Breast epithelium (tissue), 4 donors: ENCODE data around the gene CCNG2. TPM values are rescaled to one million over a fixed set of nuclear protein-coding genes. Genes with fewer than 3 reads are reported as not detected.

Source experiments
- DNase-seq, 2 donors: peaks; one replicate each; pipeline ENCODE4 v3.0.0-alpha.2; 2019; ENCODE audit warnings: low spot score in 2 of 2
- H3K27ac ChIP-seq, 2 donors: fragments of 200-600 bp; sonication (generic) in 1 of 2; one replicate each; pipeline ENCODE4 v1.5.1; 2016 to 2019; ENCODE audit warnings: mild to moderate bottlenecking in 1 of 2
- H3K27me3 ChIP-seq, 2 donors: fragments of 200-600 bp; sonication (generic) in 1 of 2; one replicate each; pipeline versions ENCODE4 v1.5.1 to v1.6.0; 2017 to 2019; ENCODE audit warnings: control low read depth in 1 of 2, mild to moderate bottlenecking in 1 of 2
- H3K36me3 ChIP-seq: fragments of 200-600 bp; one replicate; pipeline ENCODE4 v1.5.1; 2019
- H3K4me1 ChIP-seq, 2 donors: fragments of 200-600 bp; sonication (generic); one replicate each; pipeline ENCODE4 v1.5.1; 2016 to 2019; ENCODE audit warnings: control low read depth in 1 of 2
- H3K4me3 ChIP-seq, 3 donors: fragments of 200-600 bp; sonication (generic); 1 replicate in 2 of 3; 2 replicates in 1 of 3; pipeline ENCODE4 v1.5.1; 2016 to 2019; ENCODE audit warnings: mild to moderate bottlenecking in 3 of 3, moderate library complexity in 2 of 3
- H3K9me3 ChIP-seq, 2 donors: fragments of 200-600 bp; sonication (generic) in 1 of 2; one replicate each; pipeline ENCODE4 v1.5.1; 2016 to 2019; ENCODE audit warnings: control low read depth in 1 of 2
- CTCF ChIP-seq, 3 donors: fragments of 450-650 bp; IDR thresholded peaks; one replicate each; pipeline ENCODE4 v1.5.1; 2016 to 2017; ENCODE audit warnings: antibody characterized with exemption in 3 of 3, mild to moderate bottlenecking in 3 of 3, moderate library complexity in 3 of 3
- POLR2A ChIP-seq: fragments of 450-650 bp; IDR thresholded peaks from one replicate; pipeline ENCODE4 v1.6.1; 2016; ENCODE audit warnings: antibody characterized with exemption, mild to moderate bottlenecking, moderate library complexity
- POLR2AphosphoS5 ChIP-seq, 3 donors: sonication (generic); formaldehyde crosslinking; IDR thresholded peaks; one replicate each; pipeline ENCODE4 v1.6.1; 2017; ENCODE audit warnings: antibody characterized with exemption in 3 of 3
- intact Hi-C: fragments of 100-400 bp; cut with DNase I; formaldehyde crosslinking; loops from one replicate; pipeline ENCODE4 v1.15.1; 2023; ENCODE audit warnings: low total_unique reads
- total RNA-seq, 3 donors: library from RNA; depleted of rRNA; stranded (reverse); fragments of >200 nt; gene quantifications; one replicate each; pipeline ENCODE4 v1.1.0, GENCODE V29; 2016

The CCNG2 gene
- total RNA-seq, 3 donors from 2014 or later = 74.1 to 111 (median 107) TPM

DNA sequence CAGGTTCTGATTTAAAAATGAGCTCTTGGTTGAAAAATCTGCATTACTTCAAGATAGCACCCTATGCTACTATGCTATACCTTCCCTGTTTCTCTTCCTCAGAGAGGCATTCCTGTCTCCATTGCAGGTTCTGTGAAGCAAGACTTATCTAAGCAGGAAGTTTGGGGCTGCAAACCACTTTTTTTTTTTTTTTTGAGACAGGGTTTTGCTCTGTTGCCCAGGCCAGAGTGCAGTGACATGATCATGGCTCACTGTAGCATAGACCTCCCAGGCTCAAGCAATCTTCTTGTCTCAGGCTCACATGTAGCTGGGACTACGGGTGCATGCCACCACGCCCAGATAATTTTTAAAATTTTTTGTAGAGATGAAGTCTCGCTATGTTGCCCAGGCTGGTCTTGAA, 4.0 kb upstream of the CCNG2 start:
- no peaks in the 10 kb centered on the region for H3K36me3 ChIP-seq
- no peak overlapping the region for H3K4me3 ChIP-seq
- no peaks in the 10 kb centered on the region for H3K27me3 ChIP-seq
- H3K27ac ChIP-seq = no peak overlapping the region
- intact Hi-C loops = no loop called here
- no peaks in the 10 kb centered on the region for H3K4me1 ChIP-seq
- no peak for TF ChIP-seq POLR2A
- TF ChIP-seq POLR2AphosphoS5 (IDR thresholded peaks at IDR 0.05) = no peak
- TF ChIP-seq CTCF (IDR thresholded peaks at IDR 0.05) = no peak
- H3K9me3 ChIP-seq = no peaks in the 10 kb centered on the region
- DNase-seq = no peak

DNA sequence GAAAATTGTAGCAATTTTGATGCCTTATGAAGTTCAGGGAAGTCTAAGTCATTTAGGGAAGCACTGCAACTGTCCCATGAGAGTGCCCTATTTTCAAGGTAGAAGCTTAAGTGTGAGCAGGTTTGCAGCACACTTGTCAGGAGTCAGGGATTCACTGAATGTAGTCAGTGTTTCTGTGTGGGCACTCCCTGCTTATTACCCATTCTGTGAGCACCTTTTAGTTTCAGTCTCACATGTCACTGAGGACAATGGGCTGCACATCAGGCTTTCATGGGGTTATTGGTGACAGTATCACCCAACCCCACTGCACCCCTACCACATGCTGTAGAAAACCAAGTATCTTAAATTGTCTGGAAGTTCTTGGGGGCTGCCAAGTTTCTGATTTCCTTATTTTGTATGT, 2.9 kb upstream of the CCNG2 start:
- TF ChIP-seq POLR2AphosphoS5 (IDR thresholded peaks at IDR 0.05) (no peak), CTCF (IDR thresholded peaks at IDR 0.05) (no peak), POLR2A (no peak)
- DNase-seq = no peak
- Histone ChIP-seq H3K9me3 (no peaks in the 10 kb centered on the region), H3K27ac (peak overlapping the region; percentile 14 to 16), H3K4me1 (peaks cover 0 to 5% of the 10 kb centered on the region in 2 donors), H3K36me3 (peaks cover 2% of the 10 kb centered on the region), H3K4me3 (no peak overlapping the region), H3K27me3 (no peaks in the 10 kb centered on the region)
- intact Hi-C loops = no loop called here

DNA sequence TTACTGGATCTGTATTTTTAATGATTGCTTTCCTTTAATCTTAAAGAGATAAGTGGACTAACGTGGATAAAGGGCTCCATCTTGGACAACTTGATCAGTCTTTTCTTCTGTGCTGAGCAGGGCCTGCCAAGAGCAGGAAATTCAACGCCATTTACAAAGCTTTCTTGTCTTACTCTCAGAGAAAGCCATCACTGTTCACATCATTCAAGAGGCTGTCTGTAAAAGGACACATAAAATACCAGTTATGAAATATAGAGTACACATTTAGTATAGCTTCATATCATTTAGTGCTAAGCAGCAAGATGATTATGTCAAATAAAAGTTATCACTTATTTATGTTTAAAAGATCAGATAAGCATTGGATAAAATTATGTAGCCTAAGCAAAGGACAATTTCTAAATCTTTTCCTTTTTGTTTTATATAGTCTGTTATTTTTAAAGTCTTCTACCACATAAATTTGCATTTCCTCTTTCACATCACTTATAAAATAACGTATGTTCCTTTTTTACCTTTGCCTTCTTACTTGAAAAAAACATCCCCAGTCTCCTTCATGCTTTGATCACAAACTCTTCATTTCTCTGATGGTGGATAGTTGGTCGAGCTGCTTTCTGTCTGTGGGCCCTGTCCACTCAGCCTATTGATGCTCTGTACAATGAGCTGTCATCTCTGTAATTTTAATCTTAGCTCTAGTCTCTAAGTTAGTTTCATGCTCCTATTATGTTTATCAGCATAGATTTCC, 2.1 kb upstream of the CCNG2 start:
- Histone ChIP-seq H3K4me3 (no peak overlapping the region), H3K4me1 (peaks cover 0 to 10% of the 10 kb centered on the region in 2 donors), H3K27ac (peak overlapping the region; percentile 97), H3K9me3 (no peaks in the 10 kb centered on the region), H3K27me3 (no peaks in the 10 kb centered on the region), H3K36me3 (peaks cover 7% of the 10 kb centered on the region)
- DNase-seq = no peak
- TF ChIP-seq CTCF (IDR thresholded peaks at IDR 0.05) = no peak
- TF ChIP-seq POLR2A = no peak
- no peak for TF ChIP-seq POLR2AphosphoS5 (IDR thresholded peaks at IDR 0.05)
- intact Hi-C loops = no loop called here

DNA sequence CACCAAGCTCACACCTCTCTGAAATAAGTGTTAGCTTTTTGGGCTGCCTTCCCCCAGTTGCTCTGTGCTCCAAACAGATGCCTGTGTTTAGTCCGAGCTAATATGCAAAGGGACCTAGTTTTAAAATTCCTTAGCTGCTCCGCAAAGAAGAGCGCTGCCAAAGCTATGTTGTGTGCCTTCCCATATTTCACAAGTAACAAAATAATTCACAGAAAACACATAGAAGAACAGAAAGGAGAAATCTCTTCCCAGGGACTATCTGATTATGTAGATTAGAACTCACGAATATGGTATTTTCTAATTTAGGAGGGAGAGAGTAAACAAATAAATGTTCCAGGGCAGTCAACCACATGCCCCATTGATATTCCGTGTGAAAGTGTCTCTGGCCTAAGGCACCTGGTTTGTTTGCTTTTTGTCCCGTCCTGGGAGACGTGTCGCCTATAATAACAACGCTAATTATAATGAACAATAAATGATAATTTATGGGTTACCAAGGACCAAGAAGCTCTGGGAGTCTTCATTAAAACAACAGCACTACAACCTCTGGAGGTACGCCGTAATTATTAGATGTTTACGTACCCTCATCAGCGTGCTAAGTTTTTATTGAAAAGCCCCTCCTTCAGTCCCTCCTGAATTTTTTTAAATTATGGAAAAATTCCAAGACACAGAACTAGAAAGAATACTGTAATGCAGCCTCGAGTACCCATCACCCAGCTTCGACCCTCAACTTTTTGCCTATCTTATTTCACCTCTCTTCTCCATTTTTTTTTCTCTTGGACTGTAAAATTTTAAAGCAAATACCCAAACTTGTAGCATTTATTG, 1.2 kb upstream of the CCNG2 start:
- peaks cover 7% of the 10 kb centered on the region for H3K36me3 ChIP-seq
- H3K4me1 ChIP-seq = peaks cover 0 to 10% of the 10 kb centered on the region in 2 donors
- intact Hi-C loops = loop anchor here (2.0 kb wide), 1 partner anchor 81 kb away; the partner anchor contains the start of gene CCNI
- TF ChIP-seq POLR2AphosphoS5 (IDR thresholded peaks at IDR 0.05) = no peak
- no peak for TF ChIP-seq CTCF (IDR thresholded peaks at IDR 0.05)
- TF ChIP-seq POLR2A = no peak
- H3K27ac ChIP-seq = peak overlapping the region; percentile 97
- no peaks in the 10 kb centered on the region for H3K9me3 ChIP-seq
- no peak for DNase-seq
- no peaks in the 10 kb centered on the region for H3K27me3 ChIP-seq
- H3K4me3 ChIP-seq = peak overlapping the region; percentile 88 to 99 (median 98)

GRCh38 chr4:77156533-77156911, 485 bp upstream of the CCNG2 start:
- H3K4me1 ChIP-seq = peaks cover 0 to 10% of the 10 kb centered on the region in 2 donors
- intact Hi-C loops = loop anchor here (2.0 kb wide), 1 partner anchor 82 kb away; the partner anchor contains the start of gene CCNI
- DNase-seq = peak; percentile 95 to 99
- no peaks in the 10 kb centered on the region for H3K27me3 ChIP-seq
- H3K9me3 ChIP-seq = no peaks in the 10 kb centered on the region
- peaks cover 7% of the 10 kb centered on the region for H3K36me3 ChIP-seq
- peak overlapping the region; percentile 88 to 99 (median 98) for H3K4me3 ChIP-seq
- H3K27ac ChIP-seq = peak overlapping the region; percentile 97
- TF ChIP-seq POLR2A = peak; percentile 8
- no peak for TF ChIP-seq CTCF (IDR thresholded peaks at IDR 0.05)
